HS-5 (cell line): ENCODE results near the gene CPNE4.
A peak's percentile ranks its signal among the peaks of the same experiment; 100 is the strongest.

ENCODE experiments used
- DNase-seq: peaks from one replicate; pipeline ENCODE4 v3.0.0-alpha.2; 2012; ENCODE audit warnings: low read depth

Gene CPNE4

DNA sequence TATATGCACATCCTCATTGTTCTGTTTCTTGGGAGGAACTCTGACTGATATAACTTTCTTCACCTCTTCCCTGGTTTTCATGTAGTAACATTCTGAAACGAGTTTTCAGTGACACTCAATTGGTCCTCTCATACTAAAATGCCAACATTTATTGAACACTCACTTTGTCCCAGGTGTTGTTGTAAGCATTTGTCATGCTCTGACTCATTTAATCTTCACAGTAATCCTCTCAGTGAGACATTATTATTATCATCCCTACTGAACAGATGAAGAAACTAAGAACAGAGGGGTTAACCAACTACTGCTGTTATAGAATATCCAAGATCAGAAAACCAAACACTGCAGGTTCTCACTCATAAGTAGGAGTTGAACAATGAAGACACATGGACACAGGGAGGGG, 437.9 kb downstream of the CPNE4 start:
- DNase-seq, result no peak

DNA sequence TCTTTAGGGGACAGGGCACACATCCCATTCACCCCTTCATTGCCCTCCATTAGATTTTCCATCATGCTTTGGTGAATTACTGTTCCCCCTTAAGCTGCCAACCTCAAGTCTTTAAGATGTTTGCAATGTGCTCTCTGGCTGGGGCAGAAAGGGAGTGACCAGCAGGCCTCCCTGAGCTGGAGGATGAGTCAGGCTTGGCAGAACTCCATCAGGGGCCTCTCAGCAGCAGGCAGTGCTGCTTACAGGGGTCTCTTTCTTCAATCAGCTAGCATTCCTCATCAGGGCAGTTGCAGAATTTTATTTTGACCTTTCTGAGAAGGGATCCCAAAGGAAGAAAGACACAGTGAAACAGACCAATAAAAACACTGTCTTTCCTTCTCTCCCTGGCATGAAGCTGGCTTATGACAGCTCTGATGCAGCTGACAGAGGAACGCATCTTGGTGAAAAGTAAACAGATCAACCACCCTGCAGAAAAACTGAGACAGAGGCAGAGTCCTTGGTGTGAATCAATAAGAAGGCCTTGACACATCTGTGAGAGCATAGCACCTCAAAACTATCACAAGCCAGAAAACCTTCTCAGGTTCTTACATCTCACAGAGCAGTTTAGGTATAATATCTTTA, 443.3 kb downstream of the CPNE4 start:
- peak; percentile 59 for DNase-seq

DNA sequence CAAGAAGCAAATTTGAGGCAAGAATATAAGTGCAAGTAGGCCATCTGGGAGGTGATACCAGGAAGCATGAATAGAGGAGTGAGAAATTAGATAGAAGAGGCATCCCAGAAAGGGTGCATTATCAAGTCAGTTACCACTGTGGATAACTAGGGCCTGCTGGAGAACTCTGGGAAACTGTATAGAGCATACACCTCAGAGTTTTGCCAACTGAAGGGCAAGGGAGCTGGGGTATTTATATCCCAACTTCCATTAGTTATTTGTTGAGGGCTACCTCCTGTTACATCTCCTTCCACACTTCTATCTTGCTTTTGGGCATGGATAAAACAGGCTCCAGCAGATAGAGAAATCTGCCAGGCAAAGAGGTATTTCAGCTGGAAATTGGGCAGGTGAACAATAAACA, 448.5 kb downstream of the CPNE4 start:
- no peak for DNase-seq

DNA sequence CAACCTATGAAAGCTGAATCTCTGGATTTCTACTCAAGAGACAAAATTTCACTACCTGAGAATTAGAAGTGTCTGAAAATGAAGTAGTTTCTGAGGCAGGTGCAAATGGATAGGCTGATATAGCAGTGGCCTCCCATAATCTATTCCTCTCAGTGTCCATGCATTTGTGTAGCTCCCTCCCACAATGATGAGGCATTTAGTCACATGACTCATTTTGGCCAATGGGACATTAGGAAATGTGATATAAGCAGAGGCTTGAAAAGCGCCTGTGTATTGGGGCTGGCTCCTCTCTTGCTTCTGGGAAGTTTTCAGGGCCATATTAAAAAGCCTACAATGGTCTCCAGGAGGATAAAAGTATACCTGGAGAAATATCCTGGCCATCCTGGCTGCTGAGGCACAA, 452.4 kb downstream of the CPNE4 start:
- DNase-seq, result no peak

DNA sequence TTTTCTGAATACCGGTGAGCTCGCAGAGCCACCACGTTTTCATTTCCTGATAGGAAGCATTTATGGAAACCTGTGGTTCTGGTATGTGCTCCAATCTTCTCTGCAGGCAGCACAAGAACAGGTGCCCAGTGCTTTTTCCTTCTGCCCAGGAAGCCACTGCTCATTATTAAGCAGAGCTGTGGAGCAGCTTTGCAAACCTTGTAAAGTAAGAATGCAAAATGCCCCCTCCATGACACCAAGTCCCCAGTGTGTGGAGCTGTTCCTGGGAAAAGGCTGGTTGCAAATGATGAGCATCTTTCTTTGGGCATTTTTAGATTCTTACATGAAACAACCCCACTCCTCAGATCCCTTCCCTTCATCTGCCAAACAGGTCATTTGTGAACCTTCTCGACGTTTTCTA, 466.4 kb downstream of the CPNE4 start:
- DNase-seq, result no peak

DNA sequence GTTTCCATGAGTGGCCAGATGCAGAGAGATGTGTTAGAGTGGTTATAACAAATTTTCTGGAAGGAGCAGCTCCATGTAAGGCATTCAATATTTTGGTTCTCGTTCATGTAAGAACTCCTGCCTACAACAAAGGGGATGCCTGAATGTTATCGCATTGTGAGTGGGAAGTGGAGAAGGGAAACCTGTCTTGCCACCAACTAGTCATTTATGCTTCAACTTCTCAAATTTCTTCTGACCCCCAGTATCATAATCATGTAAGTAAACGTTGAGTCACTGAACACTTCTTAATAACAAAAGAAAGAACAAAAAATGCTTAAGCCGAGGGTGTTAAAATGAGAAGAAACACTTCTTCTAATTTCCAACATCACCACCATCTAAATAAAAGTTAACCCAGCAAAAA, 470.0 kb downstream of the CPNE4 start:
- DNase-seq, result no peak

DNA sequence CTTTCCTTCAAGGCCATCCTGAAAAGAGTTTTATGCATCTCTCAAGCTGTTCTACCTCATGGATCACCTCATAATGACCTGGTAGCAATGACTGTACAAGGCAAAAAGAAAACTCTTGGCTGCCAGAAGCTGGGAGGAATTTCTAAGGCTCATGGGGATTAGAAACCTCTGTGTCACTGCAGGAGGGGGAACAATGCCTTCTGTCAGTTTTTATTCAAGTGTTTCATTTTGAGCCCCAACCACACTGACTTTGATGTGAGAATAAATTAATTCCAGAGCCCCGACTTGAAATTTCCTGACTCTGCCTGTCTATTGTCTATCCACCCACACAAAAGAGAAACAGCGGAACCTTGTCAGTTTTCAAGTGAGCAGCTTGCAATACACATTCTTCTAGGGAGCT, 473.3 kb downstream of the CPNE4 start:
- no peak for DNase-seq

DNA sequence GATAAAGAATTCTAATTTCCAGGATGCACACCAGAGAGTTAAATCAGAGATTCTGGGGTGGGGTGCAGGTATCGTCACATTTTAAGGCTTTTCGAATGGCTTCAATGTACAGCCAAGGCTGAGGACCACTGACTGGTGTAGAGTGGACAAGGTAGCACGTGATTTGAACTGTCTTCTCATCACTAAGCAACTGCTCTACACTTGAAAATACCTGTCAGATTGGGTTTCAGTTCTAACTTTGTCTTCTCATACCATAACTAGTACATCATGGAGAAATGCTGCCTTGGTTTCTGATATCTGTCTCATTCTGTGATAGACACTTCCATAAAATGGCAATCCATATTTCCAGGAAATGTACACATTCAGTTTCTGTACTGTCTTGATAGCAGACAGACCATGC, 474.0 kb downstream of the CPNE4 start:
- DNase-seq, result no peak

DNA sequence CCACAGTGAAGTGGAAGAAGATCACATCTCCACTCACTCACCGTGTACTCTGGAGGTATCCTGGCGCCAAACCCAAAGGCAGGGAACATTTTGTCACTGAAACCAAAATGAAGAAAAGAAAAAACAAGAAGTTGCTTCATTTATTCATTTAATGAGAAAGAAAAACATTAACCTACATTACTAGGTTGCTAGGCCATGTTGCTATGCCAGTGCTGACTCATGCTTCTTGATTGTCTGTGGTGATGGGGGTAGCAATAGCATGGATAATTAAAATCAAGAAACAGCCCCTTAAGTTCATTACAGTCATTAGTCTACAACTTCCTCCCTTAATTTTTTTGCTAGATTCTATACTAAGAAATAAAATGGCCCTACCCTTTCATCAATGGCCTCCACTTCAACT, 479.4 kb downstream of the CPNE4 start:
- no peak for DNase-seq

DNA sequence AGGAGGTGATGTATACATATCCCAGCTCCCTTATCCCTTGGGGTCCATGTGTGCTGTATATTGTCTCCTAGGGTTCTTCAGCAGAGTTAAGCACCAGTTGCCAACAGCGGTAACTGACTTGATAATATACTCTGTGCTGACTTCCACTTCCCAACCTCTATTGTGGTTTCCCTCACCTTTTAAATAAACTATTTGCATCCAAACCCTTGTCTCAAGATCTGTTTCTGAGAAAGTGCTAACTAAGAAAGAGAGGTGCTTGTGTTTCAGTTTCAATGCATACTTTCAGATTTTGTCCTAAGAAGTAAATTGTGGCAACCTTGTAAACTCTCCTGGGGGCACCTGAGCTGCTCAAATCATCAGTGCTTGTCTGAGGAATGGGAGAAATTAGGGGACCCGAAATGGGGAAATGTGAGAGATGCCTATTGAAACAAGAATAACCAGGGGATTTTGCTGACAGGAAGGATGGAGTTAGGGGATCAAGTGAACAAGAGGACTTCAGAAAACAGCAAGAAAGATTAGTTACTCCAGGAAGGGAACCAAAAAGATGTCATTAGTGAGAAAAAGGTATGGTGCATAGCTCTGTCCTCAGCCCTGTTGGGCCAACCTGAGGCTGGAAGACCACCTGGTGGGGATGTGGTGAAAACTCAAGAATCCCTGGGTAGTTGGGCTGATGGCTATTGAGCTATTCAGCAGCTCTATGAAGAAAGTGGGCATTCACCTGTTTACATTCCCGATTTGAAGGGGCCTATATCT, 481.1 kb downstream of the CPNE4 start:
- no peak for DNase-seq

DNA sequence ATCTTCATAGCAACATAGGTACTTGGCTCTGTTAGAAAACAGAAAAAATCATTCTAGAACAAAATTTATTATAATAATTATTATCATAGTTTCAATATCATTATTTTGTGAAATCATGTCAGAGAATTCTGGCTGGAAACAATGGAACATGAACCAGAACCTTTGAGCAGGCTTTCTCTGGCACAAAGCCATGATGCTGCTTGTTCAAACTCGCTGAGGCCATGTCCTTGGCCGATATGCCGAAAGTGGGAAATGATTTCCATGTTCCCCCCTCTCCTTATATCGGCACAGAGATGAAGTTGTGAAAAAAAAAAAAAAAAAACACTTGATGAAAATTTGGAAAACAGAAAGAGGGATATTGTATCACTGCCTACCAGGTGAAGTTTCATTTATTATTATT, 483.1 kb downstream of the CPNE4 start:
- no peak for DNase-seq

DNA sequence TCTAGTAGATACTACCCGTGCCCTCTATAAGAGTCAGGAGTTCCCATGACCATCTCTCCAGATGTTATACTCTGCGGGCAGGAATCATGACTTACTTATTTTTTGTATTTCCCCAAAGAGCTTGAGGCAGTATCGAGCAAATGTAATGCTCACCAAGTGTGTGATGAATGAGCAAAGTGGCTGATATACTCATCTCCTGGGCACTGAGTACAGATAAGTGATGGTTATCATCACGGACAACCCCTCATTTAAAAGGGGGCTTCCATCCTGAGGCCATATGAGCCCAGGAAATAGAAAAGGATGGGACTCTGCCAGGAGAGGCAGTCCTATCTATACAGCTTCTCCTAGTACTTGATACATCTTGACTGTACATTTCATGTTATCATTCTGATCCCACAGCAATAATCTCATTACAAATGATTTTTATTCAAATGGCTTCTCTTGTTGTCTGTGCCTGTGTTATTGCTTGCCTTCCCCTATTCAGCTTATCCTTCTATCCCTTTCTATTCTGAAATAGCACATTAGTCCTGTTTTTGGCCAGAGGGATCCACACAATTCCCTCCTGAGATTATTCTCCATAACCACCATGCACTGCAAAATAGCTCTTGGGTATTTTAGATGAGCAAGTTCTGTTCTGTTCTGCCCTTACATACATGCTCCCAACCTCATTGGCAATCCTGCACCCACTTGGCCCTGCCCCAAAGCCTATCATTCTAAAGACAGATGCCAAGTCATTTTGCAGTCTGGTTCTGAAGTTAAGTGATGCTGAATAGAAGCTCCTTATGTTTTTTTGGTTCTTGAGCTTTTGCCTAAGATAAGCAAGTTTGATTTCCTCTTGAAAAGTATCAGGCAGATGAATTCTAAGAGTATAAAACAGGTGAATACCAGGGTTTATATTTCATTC, 484.0 kb downstream of the CPNE4 start:
- DNase-seq, result no peak

DNA sequence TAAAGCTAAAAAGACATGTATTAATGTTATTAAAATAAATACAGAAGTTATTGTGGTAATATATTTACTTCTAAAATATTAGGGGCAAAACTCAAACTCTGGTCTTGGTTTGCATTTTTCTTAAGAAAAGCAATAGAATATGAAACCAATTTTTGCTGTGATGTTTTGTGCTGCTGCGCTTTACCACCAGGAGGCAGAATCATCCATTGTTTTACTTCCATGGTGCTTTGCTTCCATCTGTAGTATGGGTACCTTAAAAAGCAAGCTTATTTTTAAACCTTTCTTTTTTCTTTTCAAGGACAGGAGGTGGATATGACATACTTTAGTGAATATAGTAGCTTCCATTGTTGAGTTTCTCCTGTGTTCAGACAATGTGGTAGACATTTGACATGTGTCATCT, 485.5 kb downstream of the CPNE4 start:
- DNase-seq, result no peak

DNA sequence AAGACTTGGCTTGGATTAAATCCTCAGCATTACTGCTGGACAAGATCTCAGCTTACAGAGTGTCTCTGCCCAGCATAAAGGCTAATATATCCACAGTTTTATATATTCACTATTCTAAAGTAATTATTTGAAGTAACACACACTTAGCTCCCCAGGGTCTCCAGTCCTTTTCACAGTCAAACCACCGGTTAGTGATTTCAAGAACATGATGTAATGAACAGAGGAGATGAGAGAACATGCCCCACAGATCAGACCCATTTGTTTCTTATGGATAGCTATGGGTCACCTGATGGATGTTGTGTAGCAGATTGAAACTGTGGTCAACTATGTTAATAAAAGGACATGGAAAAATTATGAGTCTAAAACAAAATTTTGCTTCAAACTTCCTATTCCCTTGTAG, 487.2 kb downstream of the CPNE4 start:
- no peak for DNase-seq

DNA sequence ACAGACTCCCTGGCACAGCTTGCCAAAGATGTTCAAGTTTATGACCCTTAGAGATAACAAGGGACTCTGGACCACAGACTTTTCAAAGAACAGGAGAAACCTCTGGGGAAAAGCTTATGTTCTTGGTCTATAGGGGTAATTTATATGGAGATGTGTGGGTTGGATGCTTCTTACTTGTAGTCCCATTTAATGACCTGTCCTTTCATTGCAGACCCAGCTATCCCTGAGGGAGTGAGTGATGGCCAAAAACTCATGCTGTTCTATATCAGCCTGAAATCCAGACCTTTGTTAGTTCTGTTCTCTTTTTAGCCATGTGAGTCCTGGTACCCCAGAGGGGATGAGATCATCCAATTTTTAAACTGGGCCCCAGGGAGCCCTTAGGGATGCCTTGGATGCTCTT, 488.4 kb downstream of the CPNE4 start:
- no peak for DNase-seq

DNA sequence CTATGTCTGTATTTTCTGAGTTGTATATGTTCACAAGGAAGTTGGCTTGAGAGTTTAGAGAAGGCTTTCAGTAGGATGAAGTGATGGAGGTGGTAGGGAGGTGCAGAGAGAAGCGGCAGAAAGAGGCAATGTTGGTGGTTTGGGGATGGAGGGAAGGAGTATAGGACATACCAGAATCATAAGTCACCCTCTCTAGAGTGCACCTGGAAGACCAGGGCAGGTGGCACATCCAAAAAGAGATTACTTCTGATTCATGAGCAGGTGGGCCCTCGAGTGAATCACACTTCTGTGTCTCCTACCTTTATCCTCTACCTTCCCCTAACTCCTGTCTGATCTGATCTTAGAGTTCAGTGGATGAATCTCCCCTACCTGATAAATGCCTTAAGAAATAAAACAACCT, 490.3 kb downstream of the CPNE4 start:
- DNase-seq, result no peak

DNA sequence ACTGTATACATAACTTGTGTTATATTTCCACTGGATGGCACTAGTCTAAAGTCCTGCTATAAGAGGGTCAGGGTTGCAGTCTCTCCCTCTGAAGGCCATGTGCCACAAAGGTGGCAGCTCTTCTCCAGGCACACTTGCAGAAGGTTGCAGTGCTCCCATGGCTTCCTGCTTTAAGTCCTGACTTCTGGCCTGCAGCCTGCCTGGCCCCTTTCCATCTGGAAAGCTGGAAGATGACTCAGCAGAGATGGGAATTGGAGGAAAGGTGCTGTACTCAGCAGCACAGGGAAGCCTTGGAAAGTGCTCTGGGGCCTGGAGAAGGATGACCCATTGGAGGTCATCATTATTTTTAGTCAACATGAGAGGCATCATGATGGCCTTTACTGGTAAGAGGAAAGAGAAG, 491.1 kb downstream of the CPNE4 start:
- DNase-seq, result peak; percentile 76

DNA sequence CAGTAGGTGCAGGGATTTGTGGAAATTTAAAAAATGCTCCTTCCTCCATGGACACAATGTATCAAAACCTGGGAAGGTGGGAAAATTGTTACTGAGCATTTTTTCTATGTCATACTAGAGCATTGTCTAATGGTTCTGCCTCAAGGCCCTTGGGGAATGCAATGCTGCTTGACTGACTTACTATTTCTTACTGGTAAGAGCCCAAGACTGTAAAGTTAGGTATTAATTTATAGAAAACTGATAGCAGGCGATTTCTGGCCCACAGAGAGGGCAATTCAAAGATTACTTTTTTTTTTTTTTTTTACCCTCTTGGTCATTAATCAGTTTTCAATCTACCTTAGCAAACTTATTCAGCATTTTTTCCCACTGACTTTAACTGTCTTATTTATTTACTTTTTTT, 493.5 kb downstream of the CPNE4 start:
- DNase-seq, result no peak

DNA sequence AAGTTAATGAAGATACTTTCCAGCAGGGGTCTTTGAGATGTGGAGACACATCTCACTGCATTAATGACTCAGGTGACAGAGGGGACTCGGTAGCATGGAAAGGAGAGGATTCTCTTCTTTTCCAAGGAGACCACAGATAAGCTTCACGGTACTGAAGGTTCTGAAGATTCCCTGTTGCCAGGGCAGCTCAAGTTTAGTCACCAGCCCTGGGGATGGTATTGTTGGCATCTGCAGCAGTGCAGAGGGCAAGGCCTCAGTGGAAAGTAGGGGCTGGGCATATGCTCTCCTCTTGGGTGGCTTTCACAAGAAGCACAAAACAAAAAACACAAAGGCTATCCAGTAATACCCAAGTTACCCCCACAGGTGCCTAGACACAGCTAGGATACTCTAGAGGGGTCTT, 494.0 kb downstream of the CPNE4 start:
- no peak for DNase-seq

DNA sequence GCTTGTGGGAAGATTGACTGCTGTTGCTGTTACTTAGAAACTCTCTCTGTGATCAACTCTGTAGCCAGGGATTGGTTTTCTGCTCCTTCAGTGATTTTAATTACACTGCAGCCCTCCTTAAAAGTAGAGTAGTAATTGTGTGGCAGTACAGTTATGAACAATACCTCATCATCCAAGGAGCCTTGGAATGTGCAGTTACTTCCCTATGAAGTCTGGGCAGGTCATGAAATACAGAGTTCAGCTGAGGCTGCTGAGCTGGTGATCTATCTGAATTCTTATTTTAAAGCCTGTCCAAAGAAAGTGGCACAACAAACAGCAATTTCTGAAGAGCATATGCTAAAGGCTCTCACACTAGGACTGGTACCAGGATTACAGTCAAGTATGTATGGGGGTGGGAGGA, 494.7 kb downstream of the CPNE4 start:
- no peak for DNase-seq

DNA sequence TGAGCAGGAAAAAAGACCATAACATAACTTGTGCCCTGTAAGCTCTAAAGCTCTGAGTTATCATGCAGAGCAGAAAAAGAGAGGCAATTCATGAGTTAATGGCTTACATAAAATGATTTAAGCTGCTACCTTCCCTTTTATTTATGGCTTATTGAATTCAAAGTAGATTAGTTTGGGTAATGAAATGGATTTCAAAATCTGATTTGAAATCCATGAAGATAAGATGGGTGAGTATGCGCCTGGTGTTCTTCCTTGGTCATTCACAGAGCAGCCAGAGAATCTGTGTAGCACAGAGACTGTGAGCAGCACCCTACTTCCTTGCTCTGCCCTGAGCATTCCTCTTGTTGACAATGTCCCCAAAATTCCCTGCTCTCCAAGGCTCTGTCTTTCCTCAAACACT, 495.8 kb downstream of the CPNE4 start:
- no peak for DNase-seq

DNA sequence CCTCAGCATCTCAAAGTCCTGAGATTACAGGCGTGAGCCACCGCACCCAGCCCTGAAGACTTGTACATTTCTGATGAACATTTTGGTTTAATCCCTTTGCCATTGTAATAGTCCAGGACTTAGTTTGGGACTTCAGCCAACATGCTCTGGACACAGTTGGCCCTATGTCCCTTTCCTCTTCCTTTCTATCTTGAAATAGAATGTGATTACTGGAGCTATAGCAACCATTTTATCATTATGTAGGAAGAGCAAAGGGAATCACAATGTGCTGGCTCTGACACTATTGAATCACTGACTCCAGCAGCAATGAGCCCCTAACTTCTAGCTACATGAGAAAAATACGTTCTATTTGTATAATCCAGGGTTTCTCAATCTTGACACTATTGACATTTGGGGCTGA, 497.3 kb downstream of the CPNE4 start:
- no peak for DNase-seq

DNA sequence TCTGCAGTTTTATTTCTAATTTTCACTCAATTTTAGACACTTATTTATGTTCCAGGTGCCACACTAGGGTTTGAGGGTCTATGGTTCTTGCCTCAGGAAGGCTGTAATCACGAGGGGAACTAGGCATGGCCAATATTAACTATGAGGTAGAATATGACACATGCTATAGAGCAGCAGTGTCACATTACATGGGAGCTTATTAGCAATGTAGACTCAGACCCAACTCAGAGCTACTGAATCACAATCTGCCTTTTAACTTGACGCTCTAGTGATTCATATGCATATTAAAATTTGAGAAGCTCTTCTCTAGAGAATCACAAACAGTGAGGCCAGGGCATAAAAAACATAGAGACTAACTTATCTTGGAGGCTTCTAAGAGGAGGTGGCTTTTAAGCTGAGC, 499.2 kb downstream of the CPNE4 start:
- peak; percentile 62 for DNase-seq
